Measurements from ENCODE around the gene NCKAP5. TPM values are rescaled to one million over a fixed set of nuclear protein-coding genes. Genes with fewer than 3 reads are reported as not detected.

Gene NCKAP5
- total and polyA plus RNA-seq, 9 of the 15 experiments (the other 6 are each of a cell fraction or from before 2014, with no cell fraction given): not detected

DNA sequence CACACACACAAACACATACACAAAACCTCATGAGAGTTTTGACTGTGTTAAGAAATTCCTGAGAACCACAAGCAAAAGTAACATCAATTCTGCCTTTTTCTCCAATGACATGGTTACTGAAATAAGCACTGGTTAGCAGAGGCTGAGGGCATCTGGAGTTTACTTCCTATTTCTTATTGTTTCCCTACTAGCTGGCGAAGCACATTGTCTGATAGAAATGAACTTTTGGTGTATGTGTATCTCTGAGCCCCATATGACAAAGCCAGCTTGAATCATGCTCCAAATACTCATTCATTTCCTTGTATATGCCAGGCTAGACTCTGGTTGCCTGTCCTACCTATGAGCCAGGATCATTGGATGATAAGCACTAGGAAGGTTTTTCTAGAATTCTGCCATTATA is 203.1 kb downstream of the NCKAP5 start:
- H3K27me3 ChIP-seq (ENCODE audit: control insufficient read depth in 2 of 2, insufficient read depth in 2 of 2, low read length in 2 of 2): no peaks in the 10 kb centered on the region
- ATAC-seq (no peak), DNase-seq (ENCODE audit: extremely low read depth in 1 of 4, low spot score in 3 of 4) (no peak), FAIRE-seq (no peak)
- in situ Hi-C loops (cut with MboI): no loop called here
- ChIA-PET POLR2A (no interaction called here), CTCF (ENCODE audit: low intra/inter-chr PET ratio) (no interaction called here)
- no peaks in the 10 kb centered on the region for H4K20me1 ChIP-seq (replicated peaks; ENCODE audit: control insufficient read depth, insufficient read depth, low read length)
- TF ChIP-seq BCOR (IDR thresholded peaks at IDR 0.05) (no peak), NFXL1 (CRISPR knock-in tag; IDR thresholded peaks at IDR 0.05) (no peak), NKRF (IDR thresholded peaks at IDR 0.05; ENCODE audit: borderline replicate concordance) (no peak), MYC (IDR thresholded peaks at IDR 0.05; ENCODE audit: low read depth, low read length) (no peak), MYC (CRISPR knock-in tag; IDR thresholded peaks at IDR 0.05; ENCODE audit: borderline replicate concordance, low read depth) (no peak), SAFB2 (IDR thresholded peaks at IDR 0.05; ENCODE audit: borderline replicate concordance, low read depth, low read length, severe bottlenecking) (no peak), ZNF324 (CRISPR knock-in tag; IDR thresholded peaks at IDR 0.05) (no peak), HDAC6 (IDR thresholded peaks at IDR 0.05; ENCODE audit: low read depth, low read length) (no peak), NR1H2 (CRISPR knock-in tag; IDR thresholded peaks at IDR 0.05) (no peak)
- TF ChIP-seq, protein P1, sequence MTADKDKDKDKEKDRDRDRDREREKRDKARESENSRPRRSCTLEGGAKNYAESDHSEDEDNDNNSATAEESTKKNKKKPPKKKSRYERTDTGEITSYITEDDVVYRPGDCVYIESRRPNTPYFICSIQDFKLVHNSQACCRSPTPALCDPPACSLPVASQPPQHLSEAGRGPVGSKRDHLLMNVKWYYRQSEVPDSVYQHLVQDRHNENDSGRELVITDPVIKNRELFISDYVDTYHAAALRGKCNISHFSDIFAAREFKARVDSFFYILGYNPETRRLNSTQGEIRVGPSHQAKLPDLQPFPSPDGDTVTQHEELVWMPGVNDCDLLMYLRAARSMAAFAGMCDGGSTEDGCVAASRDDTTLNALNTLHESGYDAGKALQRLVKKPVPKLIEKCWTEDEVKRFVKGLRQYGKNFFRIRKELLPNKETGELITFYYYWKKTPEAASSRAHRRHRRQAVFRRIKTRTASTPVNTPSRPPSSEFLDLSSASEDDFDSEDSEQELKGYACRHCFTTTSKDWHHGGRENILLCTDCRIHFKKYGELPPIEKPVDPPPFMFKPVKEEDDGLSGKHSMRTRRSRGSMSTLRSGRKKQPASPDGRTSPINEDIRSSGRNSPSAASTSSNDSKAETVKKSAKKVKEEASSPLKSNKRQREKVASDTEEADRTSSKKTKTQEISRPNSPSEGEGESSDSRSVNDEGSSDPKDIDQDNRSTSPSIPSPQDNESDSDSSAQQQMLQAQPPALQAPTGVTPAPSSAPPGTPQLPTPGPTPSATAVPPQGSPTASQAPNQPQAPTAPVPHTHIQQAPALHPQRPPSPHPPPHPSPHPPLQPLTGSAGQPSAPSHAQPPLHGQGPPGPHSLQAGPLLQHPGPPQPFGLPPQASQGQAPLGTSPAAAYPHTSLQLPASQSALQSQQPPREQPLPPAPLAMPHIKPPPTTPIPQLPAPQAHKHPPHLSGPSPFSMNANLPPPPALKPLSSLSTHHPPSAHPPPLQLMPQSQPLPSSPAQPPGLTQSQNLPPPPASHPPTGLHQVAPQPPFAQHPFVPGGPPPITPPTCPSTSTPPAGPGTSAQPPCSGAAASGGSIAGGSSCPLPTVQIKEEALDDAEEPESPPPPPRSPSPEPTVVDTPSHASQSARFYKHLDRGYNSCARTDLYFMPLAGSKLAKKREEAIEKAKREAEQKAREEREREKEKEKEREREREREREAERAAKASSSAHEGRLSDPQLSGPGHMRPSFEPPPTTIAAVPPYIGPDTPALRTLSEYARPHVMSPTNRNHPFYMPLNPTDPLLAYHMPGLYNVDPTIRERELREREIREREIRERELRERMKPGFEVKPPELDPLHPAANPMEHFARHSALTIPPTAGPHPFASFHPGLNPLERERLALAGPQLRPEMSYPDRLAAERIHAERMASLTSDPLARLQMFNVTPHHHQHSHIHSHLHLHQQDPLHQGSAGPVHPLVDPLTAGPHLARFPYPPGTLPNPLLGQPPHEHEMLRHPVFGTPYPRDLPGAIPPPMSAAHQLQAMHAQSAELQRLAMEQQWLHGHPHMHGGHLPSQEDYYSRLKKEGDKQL (CRISPR knock-in tag; IDR thresholded peaks at IDR 0.05; ENCODE audit: borderline replicate concordance): no peak
- no peak overlapping the region for H3K4me3 ChIP-seq
- WGBS (ENCODE audit: insufficient coverage, low coverage, missing lambda C conversion rate): 0% methylated on average over 1 of the region's 1 CpG
- no peaks in the 10 kb centered on the region for H3K4me1 ChIP-seq (replicated peaks in 1 of 2; ENCODE audit: control insufficient read depth in 2 of 2, insufficient read depth in 2 of 2, low read length in 2 of 2)
- H3K9me3 ChIP-seq (replicated peaks; ENCODE audit: control insufficient read depth, insufficient read depth, low read depth, low read length): no peaks in the 10 kb centered on the region; the same call in 1 of the 2 replicates
- no peaks in the 10 kb centered on the region for H3K36me3 ChIP-seq (ENCODE audit: control insufficient read depth, insufficient read depth, low read length)
- intact Hi-C loops (cut with micrococcal nuclease): no loop called here
- no peaks in the 10 kb centered on the region for H3K79me2 ChIP-seq (ENCODE audit: control insufficient read depth, insufficient read depth, low read length)
- no peak overlapping the region for H3K4me2 ChIP-seq (ENCODE audit: insufficient read depth, low read length)
- BruUV-seq (replicated peaks): no TSS peak
- H2AFZ ChIP-seq (ENCODE audit: low read depth, low read length): no peak overlapping the region
- no peak overlapping the region for H3K9ac ChIP-seq (ENCODE audit: insufficient read depth in 1 of 2, low read depth in 2 of 2, low read length in 2 of 2)
- no peak overlapping the region for H3K27ac ChIP-seq (ENCODE audit: extremely low read depth, low read depth, low read length)
- H3K9me1 ChIP-seq (ENCODE audit: control insufficient read depth, insufficient read depth, low read length): no peaks in the 10 kb centered on the region

Measured in K562 (cell line).